Spinal cord (tissue), 10 donors: ENCODE data around the gene TCF12. TPM values are rescaled to one million over a fixed set of nuclear protein-coding genes. Genes with fewer than 3 reads are reported as not detected.

Experiments used
- DNase-seq, 6 donors: peaks; one replicate each; pipeline versions ENCODE4 v3.0.0 to v3.0.0-alpha.2; 2013 to 2015; ENCODE audit warnings: low spot score in 6 of 6, low read depth in 4 of 6
- H3K27ac ChIP-seq: one replicate; pipeline ENCODE4 v1.5.1; 2013; ENCODE audit warnings: low read depth, low read length, control low read depth
- H3K27me3 ChIP-seq: one replicate; pipeline ENCODE4 v1.6.1; 2013; ENCODE audit warnings: low read length; ENCODE audit not compliant: control insufficient read depth, insufficient read depth
- H3K36me3 ChIP-seq: one replicate; pipeline ENCODE4 v1.6.1; 2013; ENCODE audit warnings: low read length; ENCODE audit not compliant: control insufficient read depth, insufficient read depth
- H3K4me1 ChIP-seq: one replicate; pipeline ENCODE4 v1.6.1; 2013; ENCODE audit warnings: low read length; ENCODE audit not compliant: control insufficient read depth, insufficient read depth
- H3K4me3 ChIP-seq: one replicate; pipeline ENCODE4 v1.5.1; 2013; ENCODE audit warnings: low read depth, low read length, control low read depth
- H3K9me3 ChIP-seq: one replicate; pipeline ENCODE4 v1.6.1; 2013; ENCODE audit warnings: low read length; ENCODE audit not compliant: control insufficient read depth, insufficient read depth
- WGBS: methylation state at CpG from one replicate; pipeline ENCODE4 v1.1.5; 2013; ENCODE audit warnings: missing lambda C conversion rate; ENCODE audit not compliant: insufficient coverage; 5-methylcytosine and 5-hydroxymethylcytosine counted together
- polyA plus RNA-seq, 2 donors: library from polyadenylated mRNA; unstranded; fragments of 120-200 nt; gene quantifications; one replicate each; pipeline ENCODE4 v1.2.1, GENCODE V29; 2013; ENCODE audit not compliant: insufficient read length in 2 of 2
- total RNA-seq, 2 donors: library from RNA; depleted of rRNA in 1 of 2; stranded (reverse); fragments of 120-200 nt in 1 of 2; fragments of >200 nt in 1 of 2; gene quantifications; one replicate each; pipeline versions ENCODE4 v1.2.3 to v1.2.4, GENCODE V29; 2013 to 2014
- donor health status: healthy.

The TCF12 gene
- total and polyA plus RNA-seq, 4 donors: 88.8 to 183 (median 135) TPM

DNA sequence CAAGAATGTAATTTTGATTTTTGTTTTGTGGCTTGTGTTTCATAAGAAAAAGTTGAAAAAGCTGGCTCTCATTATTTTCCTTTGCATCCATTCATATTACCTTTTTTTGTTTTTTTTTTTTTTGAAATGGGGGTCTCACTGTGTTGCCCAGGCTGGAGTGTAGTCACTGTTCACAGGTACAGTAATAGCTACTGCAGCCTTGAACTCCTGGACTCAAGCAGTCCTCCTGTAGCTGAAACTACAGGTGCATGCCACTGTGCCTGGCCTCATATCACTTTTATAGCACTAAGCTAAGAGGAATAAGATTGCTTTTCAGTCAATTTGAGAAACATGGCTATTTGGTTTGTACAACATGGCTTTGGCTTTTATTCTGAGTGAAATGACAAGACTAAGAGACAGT lies 49.8 kb downstream of the TCF12 start:
- H3K4me3 ChIP-seq: no peak overlapping the region
- H3K9me3 ChIP-seq: no peaks in the 10 kb centered on the region
- no peak overlapping the region for H3K27ac ChIP-seq
- peaks cover 4% of the 10 kb centered on the region for H3K4me1 ChIP-seq
- no peaks in the 10 kb centered on the region for H3K36me3 ChIP-seq
- no peaks in the 10 kb centered on the region for H3K27me3 ChIP-seq
- DNase-seq: no peak

DNA sequence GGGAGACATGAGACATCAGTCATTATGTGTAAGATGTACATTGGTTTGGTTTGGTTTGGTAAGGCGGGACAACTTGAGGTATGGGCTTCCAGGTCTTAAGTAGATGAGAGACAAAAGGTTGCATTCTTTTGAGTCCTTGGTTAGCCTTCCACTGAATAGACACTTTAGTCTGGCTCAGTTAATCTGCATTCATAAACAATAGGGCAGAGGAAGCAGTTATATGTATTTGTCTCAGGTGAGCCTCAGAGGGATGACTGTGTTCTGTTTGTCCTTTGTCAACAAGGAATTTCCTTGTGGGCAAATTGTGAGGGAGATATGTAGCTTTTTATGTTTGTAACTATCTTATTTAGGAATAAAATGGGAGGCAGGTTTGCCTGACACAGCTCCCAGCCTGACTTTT lies 50.4 kb downstream of the TCF12 start:
- no peak for DNase-seq
- Histone ChIP-seq H3K27ac (no peak overlapping the region), H3K9me3 (no peaks in the 10 kb centered on the region), H3K36me3 (no peaks in the 10 kb centered on the region), H3K4me1 (peaks cover 4% of the 10 kb centered on the region), H3K4me3 (no peak overlapping the region), H3K27me3 (no peaks in the 10 kb centered on the region)
- 100% methylated on average over 1 of the region's 1 CpG for WGBS

DNA sequence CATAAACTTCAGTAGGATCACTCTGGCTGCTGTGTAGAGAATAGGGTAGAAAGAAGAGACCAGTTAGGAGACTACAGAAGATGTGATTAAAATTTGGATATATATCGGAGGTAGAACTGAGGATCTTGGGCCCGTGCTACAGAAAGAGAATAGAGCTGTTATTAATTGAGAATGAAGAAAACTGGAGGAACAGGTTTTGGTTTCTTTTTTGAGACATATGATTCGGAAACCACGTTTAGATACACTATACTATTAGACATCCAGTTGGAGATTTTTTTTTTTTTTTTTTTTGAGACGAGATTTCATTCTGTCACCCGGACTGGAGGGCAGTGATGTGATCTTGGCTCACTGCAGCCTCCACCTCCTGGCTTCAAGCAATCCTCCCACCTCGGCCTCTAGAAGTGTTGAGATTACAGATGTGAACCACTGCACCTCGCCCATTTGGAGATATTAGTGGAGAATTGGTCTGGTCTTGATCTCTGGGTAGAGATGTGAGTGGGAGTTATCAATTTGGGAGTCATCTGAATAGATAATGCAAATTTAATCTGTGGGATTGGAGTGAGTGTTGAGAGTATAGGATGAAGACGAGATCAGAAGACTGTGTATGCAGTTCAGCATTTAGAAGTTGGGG lies 50.9 kb downstream of the TCF12 start:
- H3K9me3 ChIP-seq: no peaks in the 10 kb centered on the region
- no peak for DNase-seq

DNA sequence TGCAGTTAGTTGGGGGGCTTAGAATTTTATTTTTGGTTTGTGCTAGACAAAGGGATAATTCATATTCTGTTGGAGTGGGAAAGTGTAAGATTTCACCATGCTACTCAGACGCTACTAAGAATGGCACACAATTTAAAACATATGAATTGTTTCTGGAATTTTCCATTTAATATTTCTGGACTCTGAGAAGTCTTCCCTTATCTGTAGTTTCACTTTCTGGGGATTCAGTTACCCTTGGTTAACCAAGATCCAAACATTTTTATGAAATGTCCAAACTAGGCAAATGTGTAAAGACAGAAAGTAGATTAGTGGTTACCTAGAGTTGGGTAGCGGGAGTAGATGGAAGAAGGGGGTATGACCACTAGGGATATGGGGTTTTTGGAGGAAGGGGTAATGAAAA lies 53.1 kb downstream of the TCF12 start:
- no peak overlapping the region for H3K27ac ChIP-seq
- WGBS: 100% methylated on average over 1 of the region's 2 CpGs
- no peaks in the 10 kb centered on the region for H3K9me3 ChIP-seq
- no peak for DNase-seq
- no peaks in the 10 kb centered on the region for H3K27me3 ChIP-seq
- peaks cover 4% of the 10 kb centered on the region for H3K4me1 ChIP-seq
- no peak overlapping the region for H3K4me3 ChIP-seq
- no peaks in the 10 kb centered on the region for H3K36me3 ChIP-seq

More for the DNA sequence above, 50.9 kb downstream of the TCF12 start:
- H3K27ac ChIP-seq: no peak overlapping the region
- H3K36me3 ChIP-seq: no peaks in the 10 kb centered on the region
- H3K27me3 ChIP-seq: no peaks in the 10 kb centered on the region
- WGBS: 96% methylated on average over 4 of the region's 9 CpGs
- peaks cover 4% of the 10 kb centered on the region for H3K4me1 ChIP-seq
- H3K4me3 ChIP-seq: no peak overlapping the region

DNA sequence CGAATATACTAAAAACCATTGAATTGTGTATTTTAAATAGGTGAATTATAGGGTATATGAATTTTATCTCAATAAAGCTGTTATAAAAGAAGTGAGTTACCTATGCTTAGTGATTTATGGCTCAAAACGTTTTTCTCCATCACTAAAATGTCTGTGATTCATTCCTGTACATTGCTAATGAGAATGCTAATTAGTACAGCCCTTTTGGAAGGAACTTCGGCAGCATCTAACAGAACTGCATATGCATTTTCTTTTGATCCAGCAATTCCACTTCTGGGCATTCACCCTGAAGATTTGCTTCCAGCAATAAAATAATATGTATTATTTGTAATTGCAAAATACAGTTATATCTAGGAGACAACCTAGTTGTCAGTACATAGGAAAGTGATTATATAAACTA lies 53.6 kb downstream of the TCF12 start:
- peaks cover 4% of the 10 kb centered on the region for H3K4me1 ChIP-seq
- no CpG with 5 or more reads among the region's 3 CpGs for WGBS
- H3K27ac ChIP-seq: no peak overlapping the region
- no peaks in the 10 kb centered on the region for H3K27me3 ChIP-seq
- H3K4me3 ChIP-seq: no peak overlapping the region
- no peaks in the 10 kb centered on the region for H3K36me3 ChIP-seq
- DNase-seq: no peak
- H3K9me3 ChIP-seq: no peaks in the 10 kb centered on the region

DNA sequence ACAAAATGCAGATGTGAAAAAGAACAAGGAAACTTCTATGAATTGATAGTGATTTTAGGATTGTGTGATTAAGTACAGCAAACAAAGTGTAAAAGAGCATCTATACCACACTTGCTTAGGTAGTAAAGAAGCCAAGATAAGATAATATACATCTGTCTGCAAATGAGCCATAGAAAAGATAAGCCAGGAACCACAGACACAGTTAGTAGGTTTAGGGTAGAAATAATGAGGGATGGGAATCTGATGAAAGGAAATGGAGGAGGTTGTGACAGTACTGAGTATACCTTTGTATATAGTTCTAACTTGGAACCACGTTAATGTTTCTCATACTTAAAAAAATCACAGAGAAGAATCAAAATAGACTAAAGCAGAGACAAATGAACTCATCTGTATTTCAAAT lies 54.0 kb downstream of the TCF12 start:
- DNase-seq: no peak
- Histone ChIP-seq H3K9me3 (no peaks in the 10 kb centered on the region), H3K27ac (no peak overlapping the region), H3K27me3 (no peaks in the 10 kb centered on the region), H3K4me1 (peaks cover 4% of the 10 kb centered on the region), H3K4me3 (no peak overlapping the region), H3K36me3 (no peaks in the 10 kb centered on the region)
- no CpG with 5 or more reads among the region's 1 CpG for WGBS

DNA sequence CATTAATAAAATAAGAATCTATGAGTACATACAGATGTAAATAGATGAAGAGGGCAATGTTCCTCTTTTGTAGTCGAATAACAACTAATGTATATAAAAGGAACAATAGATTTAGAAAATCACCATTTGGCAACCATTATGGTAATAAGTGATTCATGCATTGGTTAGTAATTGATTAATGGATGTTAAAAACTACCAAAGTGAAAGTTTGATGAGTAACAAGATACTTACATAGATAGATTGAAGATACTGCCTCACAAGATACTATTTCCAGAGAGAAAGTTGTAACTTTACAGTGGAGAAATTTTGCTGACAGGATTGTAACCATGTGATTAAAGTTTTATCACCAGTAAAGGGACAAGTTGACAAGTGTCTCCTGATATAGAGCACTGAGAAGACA lies 55.0 kb downstream of the TCF12 start:
- H3K9me3 ChIP-seq: no peaks in the 10 kb centered on the region
- H3K27ac ChIP-seq: no peak overlapping the region
- DNase-seq: no peak
- no peaks in the 10 kb centered on the region for H3K36me3 ChIP-seq
- H3K4me3 ChIP-seq: no peak overlapping the region
- H3K27me3 ChIP-seq: no peaks in the 10 kb centered on the region
- WGBS: no CpG with 5 or more reads among the region's 1 CpG
- H3K4me1 ChIP-seq: no peaks in the 10 kb centered on the region

DNA sequence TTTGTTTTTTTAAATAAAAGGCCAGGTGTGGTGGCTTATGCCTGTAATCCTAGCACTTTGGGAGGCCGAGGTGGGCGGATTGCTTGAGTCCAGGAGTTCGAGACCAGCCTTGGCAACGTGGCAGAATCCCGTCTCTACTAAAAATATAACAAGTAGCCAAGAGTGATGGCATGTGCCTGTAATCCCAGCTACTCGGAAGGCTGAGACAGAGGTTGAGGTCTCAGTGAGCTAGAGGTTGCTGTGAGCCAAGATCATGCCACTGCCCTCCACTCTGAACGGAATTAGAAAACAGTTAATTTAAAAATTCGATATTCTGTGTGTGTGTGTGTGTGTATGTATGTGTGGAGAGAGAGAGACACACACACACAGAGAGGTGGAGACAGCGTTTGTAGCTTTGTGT lies 58.8 kb downstream of the TCF12 start:
- H3K9me3 ChIP-seq: no peaks in the 10 kb centered on the region
- DNase-seq: no peak
- WGBS: 83% methylated on average over 5 of the region's 9 CpGs
- H3K27me3 ChIP-seq: no peaks in the 10 kb centered on the region
- no peak overlapping the region for H3K4me3 ChIP-seq
- no peaks in the 10 kb centered on the region for H3K36me3 ChIP-seq
- H3K4me1 ChIP-seq: no peaks in the 10 kb centered on the region
- H3K27ac ChIP-seq: no peak overlapping the region

DNA sequence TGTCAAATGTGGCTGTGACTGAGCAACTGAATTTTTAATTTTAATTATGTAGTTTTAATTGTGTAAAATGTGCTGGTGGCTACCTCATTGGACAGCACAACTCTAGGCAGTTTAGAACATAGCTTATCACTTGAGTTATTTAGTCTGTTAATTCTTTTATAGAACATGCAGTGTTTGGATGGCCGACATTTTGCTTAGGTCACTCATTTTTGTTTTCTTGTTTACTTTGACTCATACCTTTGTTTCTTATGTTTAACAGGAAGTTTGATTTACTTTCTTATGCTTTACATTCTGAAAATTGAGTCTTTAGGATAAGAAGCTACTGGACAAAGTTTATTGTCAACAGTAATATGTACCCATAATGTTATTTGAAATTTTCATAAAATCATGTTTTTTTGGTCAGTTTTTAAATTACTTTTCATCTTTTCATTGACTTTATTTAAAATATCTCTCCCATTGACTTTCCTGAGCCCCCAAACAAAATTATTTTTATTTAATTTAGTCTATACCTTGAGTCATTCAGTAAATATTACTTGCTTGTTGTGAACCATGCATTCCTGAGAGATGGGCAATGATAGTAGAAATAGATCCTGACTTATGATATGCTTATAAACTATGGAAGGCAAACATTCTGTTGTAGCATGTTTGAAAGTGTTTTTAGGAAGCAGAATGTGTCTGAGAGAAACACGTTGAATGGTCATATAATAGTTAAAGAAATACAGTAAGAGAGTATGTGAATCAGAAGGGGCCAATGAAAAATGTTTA lies 60.6 kb downstream of the TCF12 start:
- H3K36me3 ChIP-seq: no peaks in the 10 kb centered on the region
- DNase-seq: no peak
- H3K4me3 ChIP-seq: no peak overlapping the region
- WGBS: no CpG with 5 or more reads among the region's 2 CpGs
- H3K27me3 ChIP-seq: no peaks in the 10 kb centered on the region
- no peaks in the 10 kb centered on the region for H3K9me3 ChIP-seq
- H3K4me1 ChIP-seq: no peaks in the 10 kb centered on the region
- H3K27ac ChIP-seq: no peak overlapping the region

DNA sequence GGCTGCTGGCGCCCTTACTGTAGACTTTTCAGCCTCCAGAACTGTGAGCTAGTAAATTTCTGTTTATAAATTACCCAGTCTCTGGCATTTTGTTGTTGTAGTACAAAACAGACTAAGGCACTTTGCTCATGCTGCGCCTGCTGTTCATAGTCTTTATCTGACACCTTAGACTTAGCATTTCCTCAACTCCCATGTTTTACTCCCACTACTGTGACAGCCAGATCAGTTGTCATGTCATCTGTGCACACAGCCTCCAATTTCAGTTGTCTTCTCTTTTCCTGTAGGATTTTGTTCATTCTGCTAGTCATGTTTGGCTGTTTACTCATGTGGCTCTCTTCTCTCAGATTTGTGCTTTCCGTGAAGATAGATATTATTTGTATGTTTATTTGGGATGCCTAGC lies 62.0 kb downstream of the TCF12 start:
- Histone ChIP-seq H3K27me3 (no peaks in the 10 kb centered on the region), H3K9me3 (no peaks in the 10 kb centered on the region), H3K4me3 (no peak overlapping the region), H3K4me1 (no peaks in the 10 kb centered on the region), H3K36me3 (no peaks in the 10 kb centered on the region), H3K27ac (no peak overlapping the region)
- WGBS: 83% methylated on average over 1 of the region's 3 CpGs
- DNase-seq: peak in 1 of 6 donors; percentile 17
